Keratinocyte (primary cell): ENCODE data around the gene P2RX1. TPM values are rescaled to one million over a fixed set of nuclear protein-coding genes. Genes with fewer than 3 reads are reported as not detected.

Experiments
- DNase-seq: peaks from one replicate; pipeline ENCODE4 v3.0.0-alpha.2; 2011; ENCODE audit warnings: low read depth, missing footprints, low spot score
- FAIRE-seq: peaks from 2 replicates; lab custom pipeline; 2011; peaks lifted over from hg19 to GRCh38; lab: Jason Lieb, UNC
- H2AFZ ChIP-seq: 2 replicates; pipeline ENCODE4 v1.6.0; 2012; ENCODE audit warnings: low read length, control low read depth, inconsistent platforms; ENCODE audit not compliant: control insufficient read depth
- H3K27ac ChIP-seq: 2 replicates; pipeline ENCODE4 v1.5.1; 2011; ENCODE audit warnings: low read length; ENCODE audit not compliant: control insufficient read depth, insufficient read depth
- H3K27me3 ChIP-seq: 3 replicates; pipeline ENCODE4 v1.6.0; 2011; ENCODE audit warnings: low read length; ENCODE audit not compliant: control insufficient read depth, insufficient read depth; ENCODE audit errors: extremely low read depth
- H3K36me3 ChIP-seq, 2 experiments: 2 replicates in 1 of 2; 3 replicates in 1 of 2; pipeline ENCODE4 v1.5.1; 2011; ENCODE audit warnings: low read length in 2 of 2, mild to moderate bottlenecking in 1 of 2; ENCODE audit not compliant: control insufficient read depth in 2 of 2, insufficient read depth in 2 of 2; ENCODE audit errors: extremely low read depth in 1 of 2
- H3K4me1 ChIP-seq: 3 replicates; pipeline ENCODE4 v1.5.1; 2011; ENCODE audit warnings: low read length; ENCODE audit not compliant: control insufficient read depth, insufficient read depth; ENCODE audit errors: extremely low read depth
- H3K4me2 ChIP-seq: 3 replicates; pipeline ENCODE4 v1.6.0; 2011; ENCODE audit warnings: low read depth, low read length; ENCODE audit not compliant: control insufficient read depth, insufficient read depth; ENCODE audit errors: extremely low read depth
- H3K4me3 ChIP-seq, 3 experiments: fragments of 200-600 bp in 1 of 3; sonication (generic) in 1 of 3; 2 replicates in 2 of 3; 3 replicates in 1 of 3; pipeline ENCODE4 v1.5.1; 2011 to 2016; ENCODE audit warnings: low read length in 3 of 3, mild to moderate bottlenecking in 3 of 3, control low read depth in 2 of 3, inconsistent platforms in 1 of 3, low read depth in 1 of 3, mixed read lengths in 1 of 3, mixed run types in 1 of 3, moderate library complexity in 1 of 3; ENCODE audit not compliant: control insufficient read depth in 2 of 3, insufficient read depth in 2 of 3; ENCODE audit errors: extremely low read depth in 1 of 3
- H3K79me2 ChIP-seq: 2 replicates; pipeline ENCODE4 v1.6.0; 2012; ENCODE audit warnings: low read length; ENCODE audit not compliant: control insufficient read depth, insufficient read depth
- H3K9ac ChIP-seq: 3 replicates; pipeline ENCODE4 v1.6.0; 2011; ENCODE audit warnings: low read length; ENCODE audit not compliant: control insufficient read depth, insufficient read depth; ENCODE audit errors: extremely low read depth
- H3K9me1 ChIP-seq: 3 replicates; pipeline ENCODE4 v1.6.0; 2011; ENCODE audit warnings: low read length; ENCODE audit not compliant: control insufficient read depth, insufficient read depth; ENCODE audit errors: extremely low read depth
- H3K9me3 ChIP-seq: 2 replicates; pipeline ENCODE4 v1.5.1; 2012; ENCODE audit warnings: low read depth, low read length; ENCODE audit not compliant: control insufficient read depth
- H4K20me1 ChIP-seq: 3 replicates; pipeline ENCODE4 v1.6.0; 2011; ENCODE audit warnings: low read length; ENCODE audit not compliant: control insufficient read depth, insufficient read depth; ENCODE audit errors: extremely low read depth
- CTCF ChIP-seq, 3 experiments: IDR thresholded peaks in 1 of 3; conservative IDR thresholded peaks in 1 of 3; optimal IDR thresholded peaks in 1 of 3; 2 replicates in 2 of 3; 3 replicates in 1 of 3; pipeline versions ENCODE3 to v1.5.1; 2011; ENCODE audit warnings: low read length in 3 of 3, mild to moderate bottlenecking in 3 of 3, moderate library complexity in 2 of 3, control low read depth in 1 of 3, inconsistent platforms in 1 of 3; ENCODE audit not compliant: insufficient read depth in 2 of 3; ENCODE audit errors: extremely low read depth in 1 of 3
- EZH2 ChIP-seq: IDR thresholded peaks from one replicate; pipeline ENCODE4 v1.6.1; 2012; ENCODE audit warnings: inconsistent platforms, mild to moderate bottlenecking, low read length, moderate library complexity
- dilution Hi-C: fragments of 300-500 bp; cut with MboI; formaldehyde crosslinking; loops from one replicate; pipeline ENCODE4 v1.7.0; 2020; ENCODE audit warnings: low sequenced_read_pairs; ENCODE audit not compliant: extremely low pct_ligation_motif_present
- polyA plus RNA-seq, 5 experiments: library from polyadenylated mRNA; depleted of rRNA in 3 of 5; stranded (reverse) in 3 of 5; stranded (forward) in 1 of 5; unstranded in 1 of 5; fragments of >200 nt; gene quantifications; 1 replicate in 1 of 5; 2 replicates in 3 of 5; 3 replicates in 1 of 5; pipeline versions ENCODE4 v1.2.1 to v1.2.3, GENCODE V29; 2011 to 2012; ENCODE audit warnings: missing spikeins in 2 of 5, low read depth in 1 of 5, low replicate concordance in 1 of 5

P2RX1 gene
- polyA plus RNA-seq, 1 donor (not counting 4 experiments of a cell fraction or from before 2014, with no cell fraction given) = not detected

DNA sequence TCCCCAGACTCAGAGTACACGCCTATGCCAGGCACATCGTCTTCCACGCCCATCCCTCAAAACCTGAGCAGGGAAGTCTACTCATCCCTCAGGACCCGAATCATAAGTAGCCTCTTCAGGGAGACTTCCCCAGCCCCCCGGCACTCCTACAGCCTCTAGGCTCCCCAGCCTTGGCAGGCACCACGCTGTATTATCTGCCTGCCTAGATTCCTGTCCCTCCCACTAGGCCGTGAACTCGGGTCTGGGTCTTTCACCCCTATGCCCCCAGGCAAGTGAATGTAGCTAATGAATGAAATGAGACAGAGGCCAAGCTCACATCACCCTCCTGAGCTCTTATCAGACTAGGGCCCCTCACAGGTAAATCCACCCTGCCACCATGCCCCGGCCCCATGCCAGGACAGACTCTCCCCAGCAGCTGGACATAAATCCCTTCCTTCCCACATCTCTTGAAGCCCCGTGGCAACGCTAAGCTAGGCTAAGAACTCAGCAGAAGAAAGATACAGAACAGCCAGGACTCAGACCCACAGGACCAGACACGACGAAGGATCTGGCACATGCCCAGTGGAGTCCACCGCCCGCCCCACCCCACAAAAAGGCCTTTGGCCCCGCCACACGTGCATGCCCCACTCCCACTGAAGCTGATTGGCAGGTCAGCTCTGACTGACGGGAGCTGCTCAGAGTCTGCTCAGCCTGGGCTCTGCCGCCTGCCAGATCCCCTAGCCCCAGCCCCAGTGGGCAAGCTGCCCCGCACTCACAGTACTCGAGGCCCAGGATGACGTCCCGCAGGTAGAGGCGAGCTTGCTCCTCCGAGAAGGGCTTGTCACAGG lies 36.5 kb downstream of the P2RX1 start:
- Histone ChIP-seq H3K36me3 (peaks cover 0 to 5% of the 10 kb centered on the region in 2 experiments), H3K9me1 (no peaks in the 10 kb centered on the region), H3K27ac (no peak overlapping the region), H3K4me3 (no peak overlapping the region), H3K9me3 (no peaks in the 10 kb centered on the region), H3K4me2 (no peak overlapping the region), H3K27me3 (no peaks in the 10 kb centered on the region), H3K4me1 (no peaks in the 10 kb centered on the region), H4K20me1 (no peaks in the 10 kb centered on the region), H2AFZ (no peak overlapping the region), H3K79me2 (no peaks in the 10 kb centered on the region), H3K9ac (no peak overlapping the region)
- FAIRE-seq (no peak), DNase-seq (no peak)
- dilution Hi-C loops = no loop called here
- TF ChIP-seq CTCF (optimal IDR thresholded peaks at IDR 0.05 in 1 of 3, IDR thresholded peaks at IDR 0.05 in 1 of 3, conservative IDR thresholded peaks at IDR 0.05 in 1 of 3; ENCODE audit: extremely low read depth in 1 of 3, insufficient read depth in 2 of 3, low read length in 3 of 3) = no peak
- no peak for TF ChIP-seq EZH2

- FAIRE-seq (no peak), DNase-seq (no peak)
- dilution Hi-C loops = no loop called here
- no peak overlapping the region for H3K27ac ChIP-seq
- H3K36me3 ChIP-seq = peaks cover 0 to 3% of the 10 kb centered on the region in 2 experiments
- no peak overlapping the region for H2AFZ ChIP-seq
- H3K79me2 ChIP-seq = no peaks in the 10 kb centered on the region
- H3K4me3 ChIP-seq = no peak overlapping the region
- no peaks in the 10 kb centered on the region for H3K27me3 ChIP-seq
- no peaks in the 10 kb centered on the region for H3K9me1 ChIP-seq
- no peaks in the 10 kb centered on the region for H3K9me3 ChIP-seq
- TF ChIP-seq EZH2 (no peak), CTCF (optimal IDR thresholded peaks at IDR 0.05 in 1 of 3, IDR thresholded peaks at IDR 0.05 in 1 of 3, conservative IDR thresholded peaks at IDR 0.05 in 1 of 3; ENCODE audit: extremely low read depth in 1 of 3, insufficient read depth in 2 of 3, low read length in 3 of 3) (no peak)
- H3K4me2 ChIP-seq = no peak overlapping the region
- no peaks in the 10 kb centered on the region for H3K4me1 ChIP-seq
- no peaks in the 10 kb centered on the region for H4K20me1 ChIP-seq
- H3K9ac ChIP-seq = no peak overlapping the region
Measured at GRCh38 chr17:3879186-3879585, 37.1 kb downstream of the P2RX1 start.
